GM23338 (cell line): Measurements from ENCODE around the gene LTB4R. TPM values are rescaled to one million over a fixed set of nuclear protein-coding genes. Genes with fewer than 3 reads are reported as not detected.
A peak's percentile ranks its signal among the peaks of the same experiment; 100 is the strongest.

Experiments
- ATAC-seq: fragments of 200-7000 bp; cut with Tn5 transposase; 3 replicates; pipeline ENCODE4 v1.9.1; 2020
- DNase-seq: peaks from one replicate; pipeline ENCODE4 v3.0.0-alpha.2; 2015; ENCODE audit warnings: low spot score
- H2AFZ ChIP-seq: fragments of 200-600 bp; sonication (generic); 2 replicates; pipeline ENCODE4 v1.8.0; 2016; ENCODE audit warnings: antibody characterized with exemption, mild to moderate bottlenecking, moderate library complexity
- H3F3A ChIP-seq: fragments of 200-600 bp; sonication (generic); replicated peaks from 2 replicates; pipeline ENCODE4 v1.8.0; 2017; ENCODE audit warnings: antibody characterized with exemption, mixed run types, low read depth
- H3K27ac ChIP-seq: fragments of 200-600 bp; sonication (generic); 2 replicates; pipeline ENCODE4 v1.6.1; 2016; ENCODE audit warnings: low read depth
- H3K27me3 ChIP-seq: fragments of 200-600 bp; sonication (generic); 2 replicates; pipeline ENCODE4 v1.8.0; 2016; ENCODE audit warnings: mild to moderate bottlenecking, mixed run types, moderate library complexity; ENCODE audit not compliant: insufficient read depth
- H3K36me3 ChIP-seq: fragments of 200-600 bp; sonication (generic); 2 replicates; pipeline ENCODE4 v1.8.0; 2016; ENCODE audit warnings: mild to moderate bottlenecking; ENCODE audit not compliant: insufficient read depth
- H3K4me1 ChIP-seq: fragments of 200-600 bp; sonication (generic); 2 replicates; pipeline ENCODE4 v1.8.0; 2016; ENCODE audit warnings: mild to moderate bottlenecking, moderate library complexity; ENCODE audit not compliant: insufficient read depth
- H3K4me2 ChIP-seq: fragments of 200-600 bp; sonication (generic); 2 replicates; pipeline ENCODE4 v1.7.1; 2017; ENCODE audit warnings: mixed run types
- H3K4me3 ChIP-seq: fragments of 200-600 bp; sonication (generic); 2 replicates; pipeline ENCODE4 v1.6.1; 2016; ENCODE audit warnings: mixed run types
- H3K79me2 ChIP-seq: fragments of 200-600 bp; sonication (generic); replicated peaks from 2 replicates; pipeline ENCODE4 v1.8.0; 2017; ENCODE audit warnings: mild to moderate bottlenecking; ENCODE audit not compliant: insufficient read depth
- H3K9me2 ChIP-seq: fragments of 200-600 bp; sonication (generic); 2 replicates; pipeline ENCODE4 v1.8.0; 2017; ENCODE audit not compliant: insufficient read depth
- H4K20me1 ChIP-seq: fragments of 200-600 bp; sonication (generic); replicated peaks from 2 replicates; pipeline ENCODE4 v1.8.0; 2017; ENCODE audit warnings: mild to moderate bottlenecking; ENCODE audit not compliant: insufficient read depth
- H3K27ac Mint-ChIP-seq: 2 replicates; pipeline ENCODE4 v1.8.0; 2020; ENCODE audit warnings: inconsistent platforms, mild to moderate bottlenecking, moderate library complexity, mixed read lengths
- H3K27me3 Mint-ChIP-seq: 3 replicates; pipeline ENCODE4 v1.8.0; 2022; ENCODE audit warnings: low read depth, mild to moderate bottlenecking, moderate library complexity, mixed read lengths, inconsistent platforms; ENCODE audit not compliant: insufficient read depth, poor library complexity
- H3K36me3 Mint-ChIP-seq: 3 replicates; pipeline ENCODE4 v1.8.0; 2021; ENCODE audit warnings: low read depth, mild to moderate bottlenecking, inconsistent platforms, moderate library complexity, mixed read lengths
- H3K4me1 Mint-ChIP-seq: 3 replicates; pipeline ENCODE4 v1.8.0; 2020; ENCODE audit warnings: mild to moderate bottlenecking, inconsistent platforms, mixed read lengths
- H3K4me3 Mint-ChIP-seq: 3 replicates; pipeline ENCODE4 v1.8.0; 2021; ENCODE audit warnings: moderate library complexity, mild to moderate bottlenecking, inconsistent platforms, mixed read lengths
- H3K9me3 Mint-ChIP-seq: 3 replicates; pipeline ENCODE4 v1.8.0; 2020; ENCODE audit warnings: moderate library complexity, mild to moderate bottlenecking, inconsistent platforms, mixed read lengths
- CREB1 ChIP-seq: fragments of 250-450 bp; sonication (Bioruptor Pico); IDR thresholded peaks from 2 replicates; pipeline ENCODE4 v1.5.0; 2020; ENCODE audit warnings: low read depth, mild to moderate bottlenecking, moderate library complexity
- POLR2AphosphoS5 ChIP-seq: IDR thresholded peaks from 2 replicates; pipeline ENCODE4 v1.6.1; 2016; ENCODE audit warnings: antibody characterized with exemption, low read depth
- ZNF331 ChIP-seq: fragments of 250-450 bp; sonication (Bioruptor Pico); IDR thresholded peaks from 2 replicates; pipeline ENCODE4 v1.5.0; 2020; ENCODE audit warnings: low read depth, mild to moderate bottlenecking, moderate library complexity
- polyA plus RNA-seq: library from polyadenylated mRNA; unstranded; fragments of >200 nt; fragmentation: Nextera tagmentation; extraction: Ambion mirVana; gene quantifications from 2 replicates; pipeline ENCODE4 v1.2.1, GENCODE V29; 2016
- total RNA-seq: library from RNA; depleted of rRNA; stranded (reverse); fragments of >200 nt; shearing (Covaris generic); gene quantifications from 2 replicates; pipeline ENCODE4 v1.2.3, GENCODE V29; 2014
- TF ChIP-seq, protein P1 (sequence below), 2 experiments: fragments of 200-600 bp in 1 of 2; sonication (generic) in 1 of 2; conservative IDR thresholded peaks; 2 replicates each; pipeline versions ENCODE4 v1.5.1 to v1.6.1; 2016 to 2017; ENCODE audit warnings: antibody characterized with exemption in 2 of 2, low read depth in 2 of 2, mild to moderate bottlenecking in 2 of 2, moderate library complexity in 1 of 2
- TF ChIP-seq, protein P2 (sequence below): IDR thresholded peaks from one replicate; pipeline ENCODE4 v1.6.1; 2018; ENCODE audit warnings: antibody characterized with exemption; ENCODE audit not compliant: unreplicated experiment

The LTB4R gene
- total and polyA plus RNA-seq, 2 experiments from 2014 or later: 2.1 to 4.7 TPM

DNA sequence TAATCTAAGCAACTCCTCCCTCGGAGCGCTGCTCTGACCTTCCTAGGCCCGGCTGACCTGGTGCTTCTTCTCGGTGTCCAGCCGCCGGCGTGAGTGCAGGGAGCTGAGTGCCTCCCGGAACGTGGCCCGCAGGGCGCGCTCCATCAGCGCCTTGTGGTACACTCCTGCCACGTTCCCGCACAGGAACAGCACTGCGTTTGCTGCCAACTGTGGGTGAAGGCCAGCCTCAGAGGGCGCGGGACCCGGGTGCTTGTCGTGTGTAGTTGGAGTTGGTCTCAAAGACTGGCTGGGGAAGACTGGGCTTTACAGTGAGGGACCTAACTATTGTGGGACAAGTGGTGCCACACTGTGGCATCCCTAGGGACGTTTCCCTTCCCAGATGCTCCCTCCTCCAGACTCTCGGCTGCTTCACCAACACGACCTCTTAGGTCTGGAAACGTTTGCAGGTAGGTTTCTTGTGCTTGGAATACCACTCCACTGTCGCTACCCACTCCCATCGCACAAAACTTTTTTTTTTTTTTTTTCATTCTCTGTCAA, 20.5 kb downstream of the LTB4R start (continued):
- TF ChIP-seq, protein P1, sequence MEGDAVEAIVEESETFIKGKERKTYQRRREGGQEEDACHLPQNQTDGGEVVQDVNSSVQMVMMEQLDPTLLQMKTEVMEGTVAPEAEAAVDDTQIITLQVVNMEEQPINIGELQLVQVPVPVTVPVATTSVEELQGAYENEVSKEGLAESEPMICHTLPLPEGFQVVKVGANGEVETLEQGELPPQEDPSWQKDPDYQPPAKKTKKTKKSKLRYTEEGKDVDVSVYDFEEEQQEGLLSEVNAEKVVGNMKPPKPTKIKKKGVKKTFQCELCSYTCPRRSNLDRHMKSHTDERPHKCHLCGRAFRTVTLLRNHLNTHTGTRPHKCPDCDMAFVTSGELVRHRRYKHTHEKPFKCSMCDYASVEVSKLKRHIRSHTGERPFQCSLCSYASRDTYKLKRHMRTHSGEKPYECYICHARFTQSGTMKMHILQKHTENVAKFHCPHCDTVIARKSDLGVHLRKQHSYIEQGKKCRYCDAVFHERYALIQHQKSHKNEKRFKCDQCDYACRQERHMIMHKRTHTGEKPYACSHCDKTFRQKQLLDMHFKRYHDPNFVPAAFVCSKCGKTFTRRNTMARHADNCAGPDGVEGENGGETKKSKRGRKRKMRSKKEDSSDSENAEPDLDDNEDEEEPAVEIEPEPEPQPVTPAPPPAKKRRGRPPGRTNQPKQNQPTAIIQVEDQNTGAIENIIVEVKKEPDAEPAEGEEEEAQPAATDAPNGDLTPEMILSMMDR (conservative IDR thresholded peaks at IDR 0.05; ENCODE audit: low read depth in 2 of 2): no peak
- no peak for TF ChIP-seq CREB1 (CRISPR knock-in tag)
- TF ChIP-seq, protein P2, sequence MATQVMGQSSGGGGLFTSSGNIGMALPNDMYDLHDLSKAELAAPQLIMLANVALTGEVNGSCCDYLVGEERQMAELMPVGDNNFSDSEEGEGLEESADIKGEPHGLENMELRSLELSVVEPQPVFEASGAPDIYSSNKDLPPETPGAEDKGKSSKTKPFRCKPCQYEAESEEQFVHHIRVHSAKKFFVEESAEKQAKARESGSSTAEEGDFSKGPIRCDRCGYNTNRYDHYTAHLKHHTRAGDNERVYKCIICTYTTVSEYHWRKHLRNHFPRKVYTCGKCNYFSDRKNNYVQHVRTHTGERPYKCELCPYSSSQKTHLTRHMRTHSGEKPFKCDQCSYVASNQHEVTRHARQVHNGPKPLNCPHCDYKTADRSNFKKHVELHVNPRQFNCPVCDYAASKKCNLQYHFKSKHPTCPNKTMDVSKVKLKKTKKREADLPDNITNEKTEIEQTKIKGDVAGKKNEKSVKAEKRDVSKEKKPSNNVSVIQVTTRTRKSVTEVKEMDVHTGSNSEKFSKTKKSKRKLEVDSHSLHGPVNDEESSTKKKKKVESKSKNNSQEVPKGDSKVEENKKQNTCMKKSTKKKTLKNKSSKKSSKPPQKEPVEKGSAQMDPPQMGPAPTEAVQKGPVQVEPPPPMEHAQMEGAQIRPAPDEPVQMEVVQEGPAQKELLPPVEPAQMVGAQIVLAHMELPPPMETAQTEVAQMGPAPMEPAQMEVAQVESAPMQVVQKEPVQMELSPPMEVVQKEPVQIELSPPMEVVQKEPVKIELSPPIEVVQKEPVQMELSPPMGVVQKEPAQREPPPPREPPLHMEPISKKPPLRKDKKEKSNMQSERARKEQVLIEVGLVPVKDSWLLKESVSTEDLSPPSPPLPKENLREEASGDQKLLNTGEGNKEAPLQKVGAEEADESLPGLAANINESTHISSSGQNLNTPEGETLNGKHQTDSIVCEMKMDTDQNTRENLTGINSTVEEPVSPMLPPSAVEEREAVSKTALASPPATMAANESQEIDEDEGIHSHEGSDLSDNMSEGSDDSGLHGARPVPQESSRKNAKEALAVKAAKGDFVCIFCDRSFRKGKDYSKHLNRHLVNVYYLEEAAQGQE: no peak

DNA sequence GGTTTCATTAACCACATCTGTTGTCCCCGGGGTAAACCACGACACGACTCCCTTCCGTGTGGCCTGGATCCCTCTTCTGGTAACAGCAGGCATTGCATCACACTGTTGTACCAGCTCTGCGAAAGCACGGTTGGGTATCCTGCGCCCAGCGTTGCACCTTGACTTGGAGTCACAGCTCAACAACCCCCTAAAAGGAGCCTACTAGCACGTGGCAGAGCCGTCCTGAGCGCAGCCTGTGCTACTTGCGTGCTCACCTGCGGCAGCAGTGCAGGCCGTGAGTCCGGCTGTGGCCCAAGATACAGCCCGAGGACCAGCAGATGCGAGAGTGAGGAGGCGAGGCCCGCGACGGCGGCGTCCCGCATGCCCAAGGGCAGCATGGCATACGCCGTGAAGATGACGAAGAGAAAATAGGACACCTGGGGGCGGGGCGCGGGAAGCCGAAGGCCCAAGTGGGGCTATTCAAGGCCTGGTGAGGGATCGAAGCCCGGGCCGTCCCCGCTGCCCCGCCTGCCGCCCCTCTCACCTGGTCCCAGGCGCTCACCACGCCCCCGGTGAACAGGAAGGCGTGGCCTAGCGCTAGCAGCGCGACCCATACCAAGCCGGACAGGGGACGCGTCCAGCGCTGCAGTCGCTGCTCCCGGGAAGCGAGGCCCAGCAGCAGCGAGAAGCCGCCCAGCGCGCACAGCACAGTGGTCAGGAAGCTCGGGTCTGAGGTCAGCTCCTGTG, 21.1 kb downstream of the LTB4R start:
- H3K4me2 ChIP-seq: peak overlapping the region; percentile 92
- no peaks in the 10 kb centered on the region for H3K36me3 ChIP-seq
- peaks cover 85% of the 10 kb centered on the region for H3K27me3 ChIP-seq
- no peaks in the 10 kb centered on the region; the same call in 2 of the 3 replicates for H3K9me3 Mint-ChIP-seq
- H3K4me1 ChIP-seq: peaks cover 26% of the 10 kb centered on the region; the same call in 1 of the 2 replicates
- H4K20me1 ChIP-seq: no peaks in the 10 kb centered on the region; the same call in 1 of the 2 replicates
- 0 out of 2 replicates have a peak, but pooled peaks cover 8% of the 10 kb centered on the region for H3F3A ChIP-seq
- peaks cover 23% of the 10 kb centered on the region for H3K4me1 Mint-ChIP-seq
- ATAC-seq (peak; percentile 75), DNase-seq (peak; percentile 91)
- H3K79me2 ChIP-seq: no peaks in the 10 kb centered on the region
- H3K36me3 Mint-ChIP-seq: no peaks in the 10 kb centered on the region; the same call in 2 of the 3 replicates
- H3K27ac Mint-ChIP-seq: peak overlapping the region; percentile 47; the same call in 1 of the 2 replicates
- H3K4me3 Mint-ChIP-seq: peak overlapping the region; percentile 74
- TF ChIP-seq POLR2AphosphoS5 (peak; percentile 38; the same call in 1 of the 2 replicates), ZNF331 (CRISPR knock-in tag) (no peak)
- TF ChIP-seq, protein P1 (conservative IDR thresholded peaks at IDR 0.05; ENCODE audit: low read depth in 2 of 2): peak; percentile 70 to 72
- H3K27ac ChIP-seq: no peak overlapping the region
- no peaks in the 10 kb centered on the region for H3K9me2 ChIP-seq
- peaks cover 79% of the 10 kb centered on the region for H3K27me3 Mint-ChIP-seq
- H2AFZ ChIP-seq: peak overlapping the region; percentile 100
- H3K4me3 ChIP-seq: peak overlapping the region; percentile 80
